Calu3 (cell line): ENCODE data around the gene PSMD13. TPM values are rescaled to one million over a fixed set of nuclear protein-coding genes. Genes with fewer than 3 reads are reported as not detected.

Experiments
- BruUV-seq: library from RNA; stranded (reverse); fragments of 400-500 nt; replicated peaks from 2 replicates; lab custom pipeline; 2021; lab: Mats Ljungman, UMichigan
- CTCF ChIA-PET: fragments of 300-600 bp; sonication (Branson Sonifier 250); formaldehyde crosslinking; loops from one replicate; lab custom pipeline; 2022; ENCODE audit warnings: antibody characterized with exemption; lab: Charles Lee
- DNase-seq: peaks from one replicate; pipeline ENCODE4 v3.0.0; 2022
- H3K27ac Mint-ChIP-seq: one replicate; pipeline ENCODE4 v1.8.0; 2022; ENCODE audit warnings: mixed read lengths; ENCODE audit not compliant: unreplicated experiment
- H3K27me3 Mint-ChIP-seq: one replicate; pipeline ENCODE4 v1.8.0; 2022; ENCODE audit warnings: mixed read lengths; ENCODE audit not compliant: unreplicated experiment
- H3K36me3 Mint-ChIP-seq: one replicate; pipeline ENCODE4 v1.8.0; 2022; ENCODE audit warnings: mild to moderate bottlenecking, moderate library complexity, mixed read lengths; ENCODE audit not compliant: insufficient read depth, unreplicated experiment
- H3K4me1 Mint-ChIP-seq: one replicate; pipeline ENCODE4 v1.8.0; 2022; ENCODE audit warnings: mild to moderate bottlenecking, low read depth, mixed read lengths; ENCODE audit not compliant: unreplicated experiment
- H3K4me3 Mint-ChIP-seq: one replicate; pipeline ENCODE4 v1.8.0; 2022; ENCODE audit warnings: mild to moderate bottlenecking, low read depth, moderate library complexity, mixed read lengths; ENCODE audit not compliant: unreplicated experiment
- H3K9me3 Mint-ChIP-seq: one replicate; pipeline ENCODE4 v1.8.0; 2022; ENCODE audit warnings: low read depth, mixed read lengths; ENCODE audit not compliant: unreplicated experiment
- intact Hi-C: fragments of 100-400 bp; cut with micrococcal nuclease; formaldehyde crosslinking; loops from one replicate; pipeline ENCODE4 v1.10.0; 2022; ENCODE audit not compliant: unreplicated experiment
- total RNA-seq: library from RNA; stranded (reverse); gene quantifications from 2 replicates; pipeline ENCODE4 v1.2.3, GENCODE V29; 2022
- TF ChIP-seq, protein P1 (sequence below): fragments of 200-600 bp; IDR thresholded peaks from one replicate; pipeline ENCODE4 v1.8.0; 2022; ENCODE audit warnings: antibody characterized with exemption; ENCODE audit not compliant: unreplicated experiment

Gene PSMD13
- total RNA-seq, 1 experiment from 2014 or later = 172 TPM

DNA sequence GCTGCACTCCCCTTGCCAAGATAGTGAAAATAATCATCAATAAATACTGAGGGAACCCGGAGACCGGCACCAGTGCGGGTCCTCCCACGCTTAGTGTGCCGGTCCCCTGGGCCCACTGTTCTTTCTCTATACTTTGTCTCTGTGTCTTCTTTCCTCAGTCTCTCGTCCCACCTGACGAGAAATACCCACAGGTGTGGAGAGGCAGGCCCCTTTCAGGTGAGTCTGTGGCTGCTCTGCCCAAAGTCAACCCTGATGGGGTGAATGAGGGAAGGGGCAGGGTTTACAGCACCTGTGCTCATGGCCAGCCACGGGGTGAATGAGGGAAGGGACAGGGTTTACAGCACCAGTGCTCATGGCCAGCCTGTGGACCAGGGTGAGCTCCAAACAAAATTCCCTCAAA, 34.3 kb upstream of the PSMD13 start:
- BruUV-seq = no TSS peak
- intact Hi-C loops = loop anchor here (10.0 kb wide), 1 partner anchor 312 kb away; no protein-coding TSS in a partner anchor
- peaks cover 2% of the 10 kb centered on the region for H3K9me3 Mint-ChIP-seq
- H3K27ac Mint-ChIP-seq = no peak overlapping the region
- peaks cover 44% of the 10 kb centered on the region for H3K36me3 Mint-ChIP-seq
- no peak for DNase-seq
- no peak overlapping the region for H3K4me3 Mint-ChIP-seq
- CTCF ChIA-PET = no interaction called here
- no peaks in the 10 kb centered on the region for H3K27me3 Mint-ChIP-seq
- TF ChIP-seq, protein P1, sequence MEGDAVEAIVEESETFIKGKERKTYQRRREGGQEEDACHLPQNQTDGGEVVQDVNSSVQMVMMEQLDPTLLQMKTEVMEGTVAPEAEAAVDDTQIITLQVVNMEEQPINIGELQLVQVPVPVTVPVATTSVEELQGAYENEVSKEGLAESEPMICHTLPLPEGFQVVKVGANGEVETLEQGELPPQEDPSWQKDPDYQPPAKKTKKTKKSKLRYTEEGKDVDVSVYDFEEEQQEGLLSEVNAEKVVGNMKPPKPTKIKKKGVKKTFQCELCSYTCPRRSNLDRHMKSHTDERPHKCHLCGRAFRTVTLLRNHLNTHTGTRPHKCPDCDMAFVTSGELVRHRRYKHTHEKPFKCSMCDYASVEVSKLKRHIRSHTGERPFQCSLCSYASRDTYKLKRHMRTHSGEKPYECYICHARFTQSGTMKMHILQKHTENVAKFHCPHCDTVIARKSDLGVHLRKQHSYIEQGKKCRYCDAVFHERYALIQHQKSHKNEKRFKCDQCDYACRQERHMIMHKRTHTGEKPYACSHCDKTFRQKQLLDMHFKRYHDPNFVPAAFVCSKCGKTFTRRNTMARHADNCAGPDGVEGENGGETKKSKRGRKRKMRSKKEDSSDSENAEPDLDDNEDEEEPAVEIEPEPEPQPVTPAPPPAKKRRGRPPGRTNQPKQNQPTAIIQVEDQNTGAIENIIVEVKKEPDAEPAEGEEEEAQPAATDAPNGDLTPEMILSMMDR = no peak
- H3K4me1 Mint-ChIP-seq = no peaks in the 10 kb centered on the region

GRCh38 chr11:203056-203944, 33.5 kb upstream of the PSMD13 start:
- no peak overlapping the region for H3K27ac Mint-ChIP-seq

DNA sequence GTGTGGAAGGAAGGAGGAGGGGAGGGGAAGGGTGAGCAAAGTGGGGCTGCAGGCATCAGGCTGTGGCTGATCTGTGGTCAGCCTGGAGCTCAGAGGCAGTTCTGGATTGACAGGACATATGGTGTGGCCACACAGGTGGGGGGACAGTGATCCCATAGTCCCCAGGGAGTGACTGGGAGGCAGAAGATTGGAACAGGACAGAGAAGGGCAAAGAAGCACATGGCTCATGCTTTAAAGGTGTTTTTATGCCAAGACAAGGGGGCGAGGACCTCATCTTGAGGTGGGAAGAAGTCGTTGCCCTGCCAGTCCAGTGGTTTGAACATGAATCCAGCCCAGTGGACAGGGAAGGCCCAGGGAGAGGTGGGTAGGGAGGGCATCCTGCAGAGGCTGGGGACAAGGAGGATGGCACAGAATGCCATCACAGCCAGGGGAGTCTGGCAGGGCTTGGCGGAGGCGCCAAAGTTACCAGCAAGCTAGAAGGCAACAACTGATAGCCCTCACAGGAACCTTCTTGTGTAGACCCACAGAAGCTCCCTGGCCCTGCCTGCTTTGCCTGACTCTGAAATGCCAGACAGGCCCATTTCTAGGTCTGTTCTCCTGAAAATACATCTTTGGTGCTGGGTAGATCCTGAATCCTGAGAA, 32.7 kb upstream of the PSMD13 start:
- Mint-ChIP-seq H3K36me3 (peaks cover 49% of the 10 kb centered on the region), H3K27ac (no peak overlapping the region), H3K4me1 (no peaks in the 10 kb centered on the region), H3K9me3 (no peaks in the 10 kb centered on the region), H3K27me3 (no peaks in the 10 kb centered on the region), H3K4me3 (no peak overlapping the region)
- no TSS peak for BruUV-seq
- CTCF ChIA-PET = no interaction called here
- intact Hi-C loops = loop anchor here (10.0 kb wide), 1 partner anchor 311 kb away; no protein-coding TSS in a partner anchor
- TF ChIP-seq, protein P1 = no peak
- no peak for DNase-seq

More at GRCh38 chr11:203056-203944, 33.5 kb upstream of the PSMD13 start:
- peaks cover 47% of the 10 kb centered on the region for H3K36me3 Mint-ChIP-seq
- intact Hi-C loops = loop anchor here (10.0 kb wide), 1 partner anchor 312 kb away; no protein-coding TSS in a partner anchor
- no TSS peak for BruUV-seq
- peaks cover 2% of the 10 kb centered on the region for H3K9me3 Mint-ChIP-seq
- H3K4me1 Mint-ChIP-seq = no peaks in the 10 kb centered on the region
- DNase-seq = no peak
- TF ChIP-seq, protein P1 = no peak
- CTCF ChIA-PET = no interaction called here
- H3K4me3 Mint-ChIP-seq = no peak overlapping the region
- no peaks in the 10 kb centered on the region for H3K27me3 Mint-ChIP-seq

DNA sequence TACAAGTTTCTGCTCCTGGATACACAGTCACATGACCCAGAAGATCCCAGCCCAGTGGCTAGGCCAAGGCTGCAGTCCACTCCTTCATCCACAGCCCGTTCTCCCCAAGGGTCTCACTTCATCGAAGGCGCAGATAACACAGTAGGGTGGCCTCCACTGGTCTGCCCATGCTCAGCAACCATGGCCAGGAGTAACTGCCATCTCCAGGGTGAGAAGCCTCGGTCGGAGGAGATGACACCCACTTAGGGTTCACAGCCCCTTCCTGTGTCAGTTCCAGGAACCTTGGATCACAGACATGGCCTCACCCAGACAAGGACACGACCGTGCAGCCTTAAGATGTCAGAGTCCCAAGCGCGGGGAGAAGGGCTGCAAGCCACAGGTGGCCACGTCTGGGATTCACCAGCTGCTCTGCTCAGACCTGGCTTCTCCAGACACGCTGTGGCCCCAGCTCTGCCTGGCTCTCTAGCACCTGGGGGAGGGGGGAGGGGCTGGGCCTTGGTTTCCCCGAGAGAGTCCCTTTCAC, 32.1 kb upstream of the PSMD13 start:
- no TSS peak for BruUV-seq
- H3K27me3 Mint-ChIP-seq = no peaks in the 10 kb centered on the region
- H3K4me1 Mint-ChIP-seq = no peaks in the 10 kb centered on the region
- no peaks in the 10 kb centered on the region for H3K9me3 Mint-ChIP-seq
- intact Hi-C loops = loop anchor here (10.0 kb wide), 1 partner anchor 310 kb away; no protein-coding TSS in a partner anchor
- TF ChIP-seq, protein P1 = no peak
- H3K27ac Mint-ChIP-seq = no peak overlapping the region
- peaks cover 54% of the 10 kb centered on the region for H3K36me3 Mint-ChIP-seq
- no peak overlapping the region for H3K4me3 Mint-ChIP-seq
- CTCF ChIA-PET = no interaction called here
- DNase-seq = no peak
